Panc1 (cell line): Measurements from ENCODE around the gene RPL27A. TPM values are rescaled to one million over a fixed set of nuclear protein-coding genes. Genes with fewer than 3 reads are reported as not detected.

ENCODE experiments used
- ATAC-seq: fragments of 200-7000 bp; cut with Tn5 transposase; 2 replicates; pipeline ENCODE4 v1.9.1; 2020; ENCODE audit warnings: mild to moderate bottlenecking, moderate library complexity
- BruUV-seq: library from RNA; stranded (reverse); fragments of 400-500 nt; replicated peaks from 2 replicates; lab custom pipeline; 2021; lab: Mats Ljungman, UMichigan
- CTCF ChIA-PET: fragments of 300-600 bp; sonication (Branson Sonifier 250); formaldehyde crosslinking; loops from one replicate; lab custom pipeline; 2022; ENCODE audit warnings: antibody characterized with exemption; lab: Charles Lee
- POLR2A ChIA-PET: fragments of 300-600 bp; sonication (Branson Sonifier 250); formaldehyde crosslinking; loops from one replicate; lab custom pipeline; 2022; ENCODE audit warnings: antibody characterized with exemption; lab: Charles Lee
- DNase-seq: peaks from one replicate; pipeline ENCODE4 v3.0.0-alpha.2; 2010; ENCODE audit warnings: low read depth, low spot score
- H3K27ac ChIP-seq: 2 replicates; pipeline ENCODE4 v1.5.1; 2011; ENCODE audit warnings: mild to moderate bottlenecking, low read length, inconsistent platforms
- H3K27me3 ChIP-seq: fragments of 200-500 bp; sonication (Bioruptor generic); 2 replicates; pipeline ENCODE4 v1.6.0; 2014; ENCODE audit warnings: low read length, inconsistent platforms; ENCODE audit not compliant: control insufficient read depth, insufficient read depth
- H3K36me3 ChIP-seq: fragments of 200-500 bp; sonication (Bioruptor generic); 2 replicates; pipeline ENCODE4 v1.5.1; 2014; ENCODE audit warnings: inconsistent platforms, mild to moderate bottlenecking, low read length, moderate library complexity; ENCODE audit not compliant: control insufficient read depth, insufficient read depth
- H3K4me1 ChIP-seq: 2 replicates; pipeline ENCODE4 v1.5.1; 2011; ENCODE audit warnings: inconsistent platforms, mild to moderate bottlenecking, low read length, moderate library complexity; ENCODE audit not compliant: control insufficient read depth, insufficient read depth
- H3K4me3 ChIP-seq, 2 experiments: 2 replicates each; pipeline ENCODE4 v1.5.1; 2011 to 2012; ENCODE audit warnings: low read depth in 2 of 2, low read length in 2 of 2, mild to moderate bottlenecking in 2 of 2, inconsistent platforms in 1 of 2, moderate library complexity in 1 of 2
- H3K9me3 ChIP-seq: fragments of 200-500 bp; sonication (Bioruptor generic); 2 replicates; pipeline ENCODE4 v1.5.1; 2014; ENCODE audit warnings: low read depth, mild to moderate bottlenecking, inconsistent platforms, low read length, moderate library complexity; ENCODE audit not compliant: control insufficient read depth, insufficient read depth
- POLR2AphosphoS5 ChIP-seq: IDR thresholded peaks from 2 replicates; pipeline ENCODE4 v1.6.1; 2012; ENCODE audit warnings: mild to moderate bottlenecking, low read depth, low read length, moderate library complexity
- SIN3A ChIP-seq: IDR thresholded peaks from 2 replicates; pipeline ENCODE4 v1.6.1; 2012; ENCODE audit warnings: low read depth, mild to moderate bottlenecking, low read length, moderate library complexity, borderline replicate concordance; ENCODE audit not compliant: insufficient read depth
- TCF7L2 ChIP-seq: IDR thresholded peaks from 2 replicates; pipeline ENCODE4 v1.6.1; 2011; ENCODE audit warnings: mild to moderate bottlenecking, low read depth, low read length, inconsistent platforms
- in situ Hi-C: cut with HindIII; loops from 2 replicates; pipeline ENCODE4 v1.10.0; 2016; ENCODE audit warnings: low sequenced_read_pairs, low pct_unique_long_range_greater_than_20kb
- intact Hi-C: fragments of 100-400 bp; cut with micrococcal nuclease; formaldehyde crosslinking; loops from one replicate; pipeline ENCODE4 v1.10.0; 2022; ENCODE audit not compliant: unreplicated experiment
- total RNA-seq: library from RNA; stranded (reverse); gene quantifications from one replicate; pipeline ENCODE4 v1.2.1, GENCODE V29; 2021; ENCODE audit not compliant: unreplicated experiment
- TF ChIP-seq, protein P1 (sequence below): fragments of 450-650 bp; IDR thresholded peaks from 2 replicates; pipeline ENCODE4 v1.5.1; 2017; ENCODE audit warnings: mild to moderate bottlenecking
- TF ChIP-seq, protein P2 (sequence below), 2 experiments: IDR thresholded peaks; 2 replicates each; pipeline ENCODE4 v1.6.1; 2011 to 2012; ENCODE audit warnings: low read depth in 2 of 2, control low read depth in 1 of 2, low read length in 1 of 2, mild to moderate bottlenecking in 1 of 2, moderate library complexity in 1 of 2; ENCODE audit not compliant: insufficient read depth in 1 of 2

Gene RPL27A
- total RNA-seq, 1 experiment from 2014 or later, result 1,115 TPM

DNA sequence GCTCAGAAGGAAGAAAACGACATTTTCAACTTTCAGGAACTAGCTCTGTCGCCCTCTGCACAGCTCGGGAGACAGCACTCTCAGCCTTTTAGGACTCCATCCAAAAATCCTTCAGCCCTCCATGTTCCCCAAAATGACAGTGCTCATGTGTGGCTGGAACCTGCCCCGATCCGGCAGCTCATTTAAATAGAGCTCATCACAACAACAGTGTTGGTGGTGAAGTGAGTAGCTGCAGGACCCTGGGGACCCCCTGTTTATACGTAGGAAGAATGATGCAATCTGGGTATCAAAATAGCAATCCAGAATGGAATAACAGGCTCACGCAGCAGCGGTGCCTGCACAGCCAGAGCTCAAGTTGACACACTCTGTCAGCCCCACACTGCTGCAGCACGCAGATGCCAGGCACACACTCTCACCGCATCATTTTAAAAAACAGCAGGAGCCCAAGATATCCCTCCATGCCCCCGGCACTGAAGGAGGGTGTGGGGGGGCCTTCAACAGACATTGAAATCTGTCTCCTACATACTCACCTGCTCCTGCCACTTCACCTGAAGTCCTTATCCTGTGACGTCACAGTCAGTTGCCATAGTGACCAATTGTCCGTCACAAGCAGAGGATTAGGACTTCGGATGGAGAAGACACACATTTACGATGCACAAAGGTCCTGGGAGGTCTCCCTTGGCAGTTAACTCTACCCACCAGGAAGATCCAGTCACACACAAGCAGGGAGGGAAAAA lies 24.1 kb upstream of the RPL27A start:
- ATAC-seq, result no peak
- in situ Hi-C loops (no loop called here), intact Hi-C loops (no loop called here)
- Histone ChIP-seq H3K4me1 (no peaks in the 10 kb centered on the region), H3K9me3 (no peaks in the 10 kb centered on the region), H3K27ac (no peak overlapping the region), H3K4me3 (no peak overlapping the region), H3K36me3 (no peaks in the 10 kb centered on the region), H3K27me3 (no peaks in the 10 kb centered on the region)
- BruUV-seq, result no TSS peak
- DNase-seq, result no peak
- TF ChIP-seq, protein P1, sequence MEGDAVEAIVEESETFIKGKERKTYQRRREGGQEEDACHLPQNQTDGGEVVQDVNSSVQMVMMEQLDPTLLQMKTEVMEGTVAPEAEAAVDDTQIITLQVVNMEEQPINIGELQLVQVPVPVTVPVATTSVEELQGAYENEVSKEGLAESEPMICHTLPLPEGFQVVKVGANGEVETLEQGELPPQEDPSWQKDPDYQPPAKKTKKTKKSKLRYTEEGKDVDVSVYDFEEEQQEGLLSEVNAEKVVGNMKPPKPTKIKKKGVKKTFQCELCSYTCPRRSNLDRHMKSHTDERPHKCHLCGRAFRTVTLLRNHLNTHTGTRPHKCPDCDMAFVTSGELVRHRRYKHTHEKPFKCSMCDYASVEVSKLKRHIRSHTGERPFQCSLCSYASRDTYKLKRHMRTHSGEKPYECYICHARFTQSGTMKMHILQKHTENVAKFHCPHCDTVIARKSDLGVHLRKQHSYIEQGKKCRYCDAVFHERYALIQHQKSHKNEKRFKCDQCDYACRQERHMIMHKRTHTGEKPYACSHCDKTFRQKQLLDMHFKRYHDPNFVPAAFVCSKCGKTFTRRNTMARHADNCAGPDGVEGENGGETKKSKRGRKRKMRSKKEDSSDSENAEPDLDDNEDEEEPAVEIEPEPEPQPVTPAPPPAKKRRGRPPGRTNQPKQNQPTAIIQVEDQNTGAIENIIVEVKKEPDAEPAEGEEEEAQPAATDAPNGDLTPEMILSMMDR, result no peak
- TF ChIP-seq SIN3A (no peak), POLR2AphosphoS5 (no peak), TCF7L2 (no peak)
- TF ChIP-seq, protein P2, sequence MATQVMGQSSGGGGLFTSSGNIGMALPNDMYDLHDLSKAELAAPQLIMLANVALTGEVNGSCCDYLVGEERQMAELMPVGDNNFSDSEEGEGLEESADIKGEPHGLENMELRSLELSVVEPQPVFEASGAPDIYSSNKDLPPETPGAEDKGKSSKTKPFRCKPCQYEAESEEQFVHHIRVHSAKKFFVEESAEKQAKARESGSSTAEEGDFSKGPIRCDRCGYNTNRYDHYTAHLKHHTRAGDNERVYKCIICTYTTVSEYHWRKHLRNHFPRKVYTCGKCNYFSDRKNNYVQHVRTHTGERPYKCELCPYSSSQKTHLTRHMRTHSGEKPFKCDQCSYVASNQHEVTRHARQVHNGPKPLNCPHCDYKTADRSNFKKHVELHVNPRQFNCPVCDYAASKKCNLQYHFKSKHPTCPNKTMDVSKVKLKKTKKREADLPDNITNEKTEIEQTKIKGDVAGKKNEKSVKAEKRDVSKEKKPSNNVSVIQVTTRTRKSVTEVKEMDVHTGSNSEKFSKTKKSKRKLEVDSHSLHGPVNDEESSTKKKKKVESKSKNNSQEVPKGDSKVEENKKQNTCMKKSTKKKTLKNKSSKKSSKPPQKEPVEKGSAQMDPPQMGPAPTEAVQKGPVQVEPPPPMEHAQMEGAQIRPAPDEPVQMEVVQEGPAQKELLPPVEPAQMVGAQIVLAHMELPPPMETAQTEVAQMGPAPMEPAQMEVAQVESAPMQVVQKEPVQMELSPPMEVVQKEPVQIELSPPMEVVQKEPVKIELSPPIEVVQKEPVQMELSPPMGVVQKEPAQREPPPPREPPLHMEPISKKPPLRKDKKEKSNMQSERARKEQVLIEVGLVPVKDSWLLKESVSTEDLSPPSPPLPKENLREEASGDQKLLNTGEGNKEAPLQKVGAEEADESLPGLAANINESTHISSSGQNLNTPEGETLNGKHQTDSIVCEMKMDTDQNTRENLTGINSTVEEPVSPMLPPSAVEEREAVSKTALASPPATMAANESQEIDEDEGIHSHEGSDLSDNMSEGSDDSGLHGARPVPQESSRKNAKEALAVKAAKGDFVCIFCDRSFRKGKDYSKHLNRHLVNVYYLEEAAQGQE (IDR thresholded peaks at IDR 0.05; ENCODE audit: insufficient read depth in 1 of 2, low read depth in 2 of 2, low read length in 1 of 2), result no peak
- ChIA-PET POLR2A (interaction anchor here (1.1 kb wide), 1 partner anchor 9 kb away, joined by 3 read pairs; no protein-coding TSS in a partner anchor), CTCF (interaction anchor here (0.6 kb wide), 1 partner anchor 530 kb away, joined by 8 read pairs; no protein-coding TSS in a partner anchor)

DNA sequence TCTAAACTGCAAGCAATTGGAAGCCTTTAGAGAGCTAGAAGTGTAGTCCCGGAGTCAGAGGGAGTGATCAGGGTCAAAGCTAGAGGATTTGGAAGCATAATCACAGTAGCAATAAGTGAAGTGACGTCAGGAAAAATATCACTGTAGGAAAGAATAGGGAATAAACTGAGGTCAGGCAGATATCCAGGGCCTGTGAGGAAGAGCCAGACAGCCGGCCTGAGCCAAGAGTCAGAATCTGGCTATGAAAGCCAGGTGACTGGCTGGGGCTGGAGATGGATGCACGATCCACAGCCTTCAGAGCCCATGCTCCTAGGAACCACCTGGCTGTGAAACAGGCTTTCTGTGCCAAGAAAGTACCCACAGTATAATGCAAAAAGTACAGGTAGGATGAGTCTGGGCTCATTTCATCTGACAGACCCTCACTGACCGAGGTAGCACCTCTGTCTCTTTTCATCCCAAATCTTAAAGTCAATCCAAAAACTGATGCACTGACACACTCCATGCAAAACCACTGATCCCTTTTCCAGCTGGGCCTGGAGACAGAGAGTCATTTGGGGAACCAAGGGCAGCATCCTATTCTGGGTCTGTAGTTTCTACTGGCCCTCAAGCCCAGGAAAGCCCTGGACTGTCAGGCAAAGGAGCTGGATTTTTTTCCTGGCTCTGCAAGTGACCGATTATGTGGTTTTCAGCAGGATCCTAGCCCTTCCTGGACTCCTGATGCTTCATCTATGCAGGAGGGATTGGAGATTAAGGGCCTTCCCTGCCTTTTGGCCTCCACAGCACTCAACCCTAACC lies 21.4 kb upstream of the RPL27A start:
- DNase-seq (no peak), ATAC-seq (no peak)
- Histone ChIP-seq H3K4me1 (no peaks in the 10 kb centered on the region), H3K9me3 (no peaks in the 10 kb centered on the region), H3K36me3 (no peaks in the 10 kb centered on the region), H3K27me3 (no peaks in the 10 kb centered on the region), H3K4me3 (no peak overlapping the region), H3K27ac (no peak overlapping the region)
- no TSS peak for BruUV-seq
- intact Hi-C loops, result no loop called here
- in situ Hi-C loops, result no loop called here
- POLR2A ChIA-PET, result no interaction called here
- TF ChIP-seq SIN3A, result no peak
- TF ChIP-seq, protein P2 (IDR thresholded peaks at IDR 0.05; ENCODE audit: insufficient read depth in 1 of 2, low read depth in 2 of 2, low read length in 1 of 2), result no peak
- CTCF ChIA-PET, result no interaction called here
